GM19438 (cell line): ENCODE data around the gene NRG4.
"Not testable (repeated sequence)": the region's sequence is repeated elsewhere in the genome, so short reads cannot be mapped to it uniquely, and the experiment has no call there.

Experiments used
- ATAC-seq: cut with Tn5 transposase; IDR thresholded peaks from one replicate; pipeline ENCODE4 v1.9.1; 2021; ENCODE audit warnings: low read depth; ENCODE audit not compliant: unreplicated experiment

NRG4 gene, protein sequence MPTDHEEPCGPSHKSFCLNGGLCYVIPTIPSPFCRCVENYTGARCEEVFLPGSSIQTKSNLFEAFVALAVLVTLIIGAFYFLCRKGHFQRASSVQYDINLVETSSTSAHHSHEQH

DNA sequence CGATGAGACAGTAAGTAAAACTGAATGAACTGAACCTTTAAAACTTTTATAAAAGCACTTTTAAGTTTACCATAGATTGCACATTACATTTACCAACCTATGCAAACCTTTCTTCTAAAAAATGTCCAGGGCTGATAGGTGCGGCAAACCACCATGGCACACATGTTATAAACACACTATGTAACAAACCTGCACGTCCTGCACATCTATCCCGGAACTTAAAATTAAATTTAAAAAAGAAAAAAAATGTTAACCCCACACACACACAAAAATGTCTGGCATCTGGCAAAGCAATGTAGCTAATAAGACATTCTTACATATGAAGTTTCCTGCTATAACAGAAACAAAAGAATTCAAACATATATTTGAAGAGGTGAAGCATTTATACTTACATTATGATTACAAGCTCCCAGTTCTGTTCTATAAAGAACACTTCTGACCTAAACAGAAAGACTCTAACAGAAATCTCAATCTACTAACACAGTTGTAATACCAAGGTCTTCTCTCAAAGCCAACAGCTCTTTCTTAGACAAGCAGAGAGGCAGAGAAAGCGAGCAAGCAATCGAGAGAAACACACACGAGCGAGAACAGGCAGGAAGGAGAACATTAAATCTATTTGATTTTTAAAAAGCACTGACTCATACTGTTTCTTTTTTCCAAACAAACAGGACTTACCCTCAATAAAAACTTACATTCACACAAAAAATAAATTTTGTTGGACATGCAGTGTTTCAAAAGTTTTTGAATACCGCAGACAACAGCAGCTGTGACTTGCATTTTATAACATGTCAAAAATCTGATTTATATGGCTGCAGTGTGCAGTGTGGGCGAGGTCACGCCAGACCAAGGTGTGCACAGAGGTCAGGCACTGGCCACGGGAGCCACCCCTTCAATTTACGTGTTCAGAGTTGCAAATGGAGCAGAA, at the start of gene NRG4:
NRG4 (minus strand) TSS at position 798 of the 925 bp plus-strand sequence. CDS start 1,194 bp downstream, outside the sequence.
- no peak for ATAC-seq

DNA sequence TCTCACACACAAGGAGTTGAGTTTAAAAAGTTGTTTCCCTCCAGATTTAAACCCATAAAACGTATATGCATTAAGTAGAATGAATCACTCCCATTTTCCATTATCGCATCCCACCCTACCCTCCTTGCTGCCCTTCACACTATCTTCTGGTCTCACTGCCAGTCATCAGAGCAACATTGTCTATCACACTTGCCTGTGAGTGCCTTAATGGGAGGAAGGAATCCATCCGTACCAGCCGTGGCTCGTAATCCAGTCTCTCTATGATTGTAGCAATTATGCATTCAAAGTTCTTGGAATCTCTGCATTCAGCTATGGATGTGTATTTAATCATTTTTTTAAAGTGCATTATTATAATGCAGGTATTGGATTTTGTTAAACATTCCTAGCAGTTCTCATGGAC, 49.5 kb upstream of the NRG4 start:
- ATAC-seq = no peak

DNA sequence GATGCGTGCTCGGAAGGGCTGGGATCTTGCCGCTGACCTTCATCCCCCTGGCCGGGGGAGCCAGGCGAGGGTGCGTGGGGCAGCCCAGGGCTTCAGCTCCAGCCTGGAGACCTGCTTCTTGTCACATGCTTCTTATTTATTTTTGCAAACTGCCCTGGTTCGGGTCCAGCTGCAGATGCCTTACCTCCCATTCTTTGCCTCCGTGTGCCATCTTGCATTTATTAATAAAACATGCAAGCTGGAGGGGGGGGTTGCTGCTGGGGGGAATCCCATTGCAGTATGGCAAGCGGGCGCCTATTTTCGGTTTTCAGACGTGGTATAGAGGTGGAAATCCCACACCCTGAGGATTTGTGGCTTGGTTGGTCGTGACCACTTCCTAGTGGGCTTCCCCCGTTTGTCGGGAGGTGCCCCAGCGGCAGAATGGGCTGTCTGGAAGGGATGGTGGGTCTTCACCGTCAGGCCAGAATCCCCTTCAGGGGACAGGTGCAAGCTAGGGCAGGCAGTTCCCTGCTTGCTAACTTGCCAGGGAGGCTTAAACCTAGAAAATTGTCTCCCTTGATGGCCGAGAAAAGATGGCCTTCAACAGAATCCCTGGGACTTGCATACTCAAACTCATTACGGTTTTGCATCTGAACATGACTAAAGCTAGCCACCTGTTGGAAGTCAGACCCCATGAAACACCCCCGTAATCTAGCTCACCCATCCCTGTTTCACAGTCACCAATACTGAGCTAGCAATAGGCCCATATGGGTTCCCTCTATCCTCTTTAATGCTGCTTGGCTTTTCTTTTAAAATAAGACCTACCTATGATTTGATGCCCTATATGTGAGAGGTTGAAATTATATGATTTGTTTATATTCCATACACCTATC, 48.1 kb upstream of the NRG4 start:
- no peak for ATAC-seq

DNA sequence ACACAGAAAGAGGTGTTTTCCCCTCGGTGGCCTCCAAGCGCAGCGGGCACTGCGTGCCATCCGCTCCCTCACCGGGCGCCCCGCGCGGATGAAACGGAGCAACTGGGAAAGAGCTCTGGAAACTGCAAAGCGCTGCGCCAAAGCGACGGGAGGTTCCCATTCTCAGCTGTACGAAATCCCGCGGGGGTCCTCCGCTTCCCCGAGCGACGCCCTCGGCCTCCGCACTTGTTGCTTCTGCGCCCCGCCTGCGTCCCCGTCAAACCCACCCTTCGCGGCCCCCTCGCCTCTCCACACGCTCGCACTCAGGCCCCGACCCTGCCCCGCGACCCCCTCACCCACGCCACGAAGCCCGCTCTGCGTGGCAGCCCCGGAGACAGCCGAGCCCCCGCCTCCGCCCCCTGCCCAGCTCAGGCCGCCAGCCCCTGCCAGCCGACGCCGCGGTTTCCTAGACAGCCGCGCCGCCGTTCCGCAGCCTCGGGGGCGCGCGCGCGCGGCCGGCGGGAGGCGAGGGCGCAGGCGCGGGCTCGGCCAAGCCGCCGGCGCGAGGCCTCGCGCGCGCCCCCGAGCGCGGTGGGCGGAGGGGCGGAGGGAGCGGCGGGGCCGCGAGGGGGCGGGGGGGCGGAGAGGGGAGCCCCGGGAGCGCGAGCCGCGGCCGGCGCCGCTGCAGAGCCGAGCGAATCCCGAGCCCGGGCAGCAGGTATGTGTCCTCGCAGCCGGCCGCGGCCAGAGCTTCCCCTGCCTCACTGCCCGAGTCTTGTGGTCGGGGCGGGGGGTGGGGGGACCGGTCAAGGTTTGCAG, 47.3 kb upstream of the NRG4 start, which contains the start of gene TMEM266:
TMEM266 (plus strand) TSS at position 666 of the 798 bp plus-strand sequence. CDS start 74,279 bp downstream, outside the sequence.
- no peak for ATAC-seq

DNA sequence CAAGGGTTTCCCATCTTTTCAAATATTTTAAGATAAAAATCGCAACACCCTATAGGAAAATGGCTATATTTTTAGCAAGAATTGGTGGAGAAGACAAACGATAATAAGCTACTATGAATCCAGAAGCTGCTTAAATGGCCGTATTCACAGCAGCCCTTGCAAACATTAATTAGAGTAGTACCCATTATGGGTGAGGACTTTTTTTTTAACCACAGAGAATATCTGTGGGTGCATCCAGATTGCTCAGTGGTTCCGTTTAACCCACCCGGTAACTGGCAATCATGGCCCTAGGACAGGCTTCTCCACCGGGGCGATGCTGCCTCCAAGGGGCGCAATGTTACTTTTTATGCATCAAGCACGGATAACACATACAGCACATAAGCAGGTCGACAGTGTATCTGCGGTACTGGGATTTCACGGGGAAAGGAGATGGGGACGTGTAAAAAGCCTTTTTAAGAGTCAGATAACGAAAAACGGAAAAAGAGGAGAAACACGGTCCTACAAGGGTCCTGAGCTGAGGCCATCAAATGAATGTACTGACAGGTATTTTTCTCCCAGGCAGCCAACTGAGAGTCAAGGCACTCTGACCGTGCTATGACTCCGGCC, 46.6 kb upstream of the NRG4 start:
- no peak for ATAC-seq

DNA sequence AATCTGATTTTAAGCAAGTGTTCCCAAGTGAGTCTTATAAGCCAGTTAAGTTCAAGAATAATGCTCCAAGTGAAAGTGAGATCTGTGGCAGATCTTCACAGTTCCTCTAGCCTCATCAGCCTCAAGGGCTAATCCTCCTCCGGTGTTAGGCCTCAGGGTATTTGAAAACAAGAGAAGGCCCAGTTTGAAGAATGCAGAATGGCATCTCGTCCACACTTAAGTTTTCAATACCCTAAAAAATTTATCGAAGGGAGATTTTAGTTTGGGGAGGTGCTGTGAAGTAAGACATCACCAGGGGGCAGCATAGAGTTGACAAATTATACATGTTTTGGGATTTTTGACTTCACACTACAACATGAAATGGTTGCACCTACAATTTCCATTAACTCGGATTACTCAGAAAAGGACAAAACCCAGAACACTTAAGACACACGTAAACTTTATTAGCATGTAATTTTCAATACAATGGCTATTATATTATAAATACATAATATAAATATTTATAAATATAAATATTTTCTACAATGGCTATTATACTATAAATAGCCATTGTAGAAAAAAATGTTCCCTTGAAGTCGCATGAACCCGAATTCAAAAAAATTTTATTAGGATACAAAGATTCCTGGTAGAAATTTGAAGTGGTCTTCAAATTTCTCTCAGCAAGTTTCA, 45.2 kb upstream of the NRG4 start:
- ATAC-seq = no peak

DNA sequence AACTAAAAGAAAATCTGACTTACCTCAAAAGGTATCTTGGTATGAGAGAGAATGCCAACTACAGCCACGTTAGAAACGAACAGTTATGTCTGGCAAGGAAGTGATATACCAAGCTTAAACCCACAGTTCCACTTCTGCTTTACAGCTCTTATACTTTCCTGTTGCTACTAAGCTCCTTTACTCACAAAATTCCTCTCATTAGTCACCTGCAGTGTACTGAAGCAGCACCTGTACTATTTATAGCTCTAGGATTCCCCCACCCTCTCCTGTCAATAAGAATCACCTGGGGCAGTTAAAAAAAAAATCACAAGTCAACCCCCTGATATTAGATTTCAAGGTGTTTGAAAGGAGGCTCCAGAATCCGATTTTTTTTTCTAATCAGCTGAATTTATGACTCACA, 44.7 kb upstream of the NRG4 start:
- ATAC-seq = no peak

DNA sequence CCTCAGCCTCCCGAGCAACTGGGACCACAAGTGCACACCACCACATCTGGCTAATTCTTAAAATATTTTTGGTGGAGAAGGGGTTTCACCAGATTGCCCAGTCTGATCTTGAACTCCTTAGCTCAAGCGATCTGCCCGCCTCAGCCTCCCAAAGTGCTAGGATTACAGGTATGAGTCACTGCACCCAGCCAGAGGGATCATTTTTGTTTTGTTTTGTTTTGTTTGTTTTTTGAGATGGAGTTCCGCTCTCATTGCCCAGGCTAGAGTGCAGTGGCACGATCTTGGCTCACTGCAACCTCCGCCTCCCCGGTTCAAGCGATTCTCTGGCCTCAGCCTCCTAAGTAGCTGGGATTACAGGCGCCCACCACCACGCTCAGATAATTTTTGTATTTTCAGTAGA, 42.0 kb upstream of the NRG4 start:
- ATAC-seq = not testable (repeated sequence)

DNA sequence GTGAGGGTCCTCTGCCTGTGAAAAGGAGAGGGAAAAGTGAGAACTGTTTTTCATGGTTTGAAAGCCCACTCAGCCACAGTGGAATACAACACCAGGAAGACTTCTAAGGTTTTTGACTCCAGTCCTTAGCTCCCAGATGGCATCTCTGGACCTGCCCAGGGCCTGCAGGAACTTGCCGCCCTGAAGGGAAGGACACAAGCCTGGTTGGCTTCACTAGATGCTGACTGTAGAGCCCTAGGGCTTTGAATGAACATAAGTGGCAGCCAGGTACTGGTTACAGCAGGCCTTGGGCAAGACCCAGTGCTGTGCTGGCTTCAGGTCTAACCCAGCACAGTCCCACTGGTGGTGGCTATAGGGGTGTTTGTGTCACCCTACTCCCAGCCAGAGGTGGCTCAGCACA, 26.3 kb upstream of the NRG4 start:
- no peak for ATAC-seq

DNA sequence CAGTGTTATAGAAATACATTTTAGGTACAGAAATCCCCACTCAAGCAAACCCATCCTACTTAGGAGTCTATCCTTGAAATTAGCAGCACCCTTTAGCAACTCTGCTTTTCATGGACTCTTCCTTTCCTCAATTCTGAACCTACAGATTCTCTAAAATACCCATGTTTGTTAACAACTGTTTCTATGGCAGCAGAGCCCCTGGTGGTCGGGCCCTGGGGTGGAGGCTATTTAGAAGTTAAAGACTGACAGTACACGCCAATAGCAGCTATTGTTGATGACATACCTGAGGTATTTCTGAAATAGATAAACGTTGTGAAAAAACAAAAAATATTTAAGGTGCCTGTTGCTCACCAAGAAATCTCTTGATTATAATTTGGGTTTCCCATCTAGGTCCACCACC, 23.4 kb upstream of the NRG4 start:
- ATAC-seq = no peak

DNA sequence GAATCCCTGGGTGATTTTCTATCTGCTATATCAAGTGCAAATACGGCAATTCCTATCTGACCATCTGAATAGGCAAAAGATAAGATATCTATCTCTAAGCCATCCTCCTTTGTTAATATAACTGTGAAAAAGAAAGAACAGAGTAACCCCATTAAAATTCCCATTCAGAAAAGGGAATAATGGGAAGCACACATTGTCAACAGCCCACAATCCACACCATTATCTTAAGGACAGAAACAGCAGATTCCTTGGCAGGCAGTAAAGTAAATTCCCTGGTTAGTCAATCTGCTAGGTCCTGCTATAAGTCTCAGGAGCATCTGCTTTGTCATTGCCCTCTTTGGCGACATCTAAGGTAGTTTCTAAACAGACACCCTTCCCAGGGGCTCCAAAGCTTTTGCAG, 21.9 kb upstream of the NRG4 start:
- ATAC-seq = no peak

DNA sequence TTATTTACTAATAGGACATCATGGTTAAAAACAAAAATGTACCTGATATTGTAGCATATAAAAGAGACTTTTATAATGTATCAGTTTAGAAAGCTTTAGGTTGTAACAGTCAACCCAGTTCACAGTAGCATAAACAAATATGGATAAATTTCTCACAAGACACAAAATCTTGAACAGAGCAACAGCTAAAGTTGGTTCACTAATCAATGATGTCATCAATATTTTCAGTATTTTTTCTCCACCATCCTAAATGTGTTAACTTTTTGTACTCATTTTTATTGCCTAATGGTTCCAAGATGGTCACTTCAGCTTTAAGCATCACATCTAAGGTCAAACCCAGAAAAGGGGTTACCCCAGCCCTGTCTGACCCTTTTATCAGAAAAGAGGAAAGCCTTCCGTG, 21.2 kb upstream of the NRG4 start:
- no peak for ATAC-seq

DNA sequence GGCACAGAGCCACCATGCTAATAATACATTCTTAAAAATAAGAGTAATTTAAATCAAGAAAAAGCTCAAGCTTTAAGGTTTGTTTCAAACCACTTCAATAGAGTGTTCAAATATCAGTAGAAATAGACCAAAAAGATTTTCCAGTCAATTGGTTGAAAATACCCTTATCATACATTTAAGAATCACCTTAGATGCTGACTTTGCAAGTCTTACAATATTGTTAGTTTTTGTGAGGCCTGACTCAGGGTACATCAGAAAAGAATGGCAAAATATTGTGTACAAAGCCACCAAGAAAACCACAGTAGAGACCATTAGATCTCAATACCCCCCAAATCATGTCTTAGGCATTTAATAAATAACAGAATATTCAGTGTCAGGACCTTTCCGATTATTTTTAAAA, 19.8 kb upstream of the NRG4 start:
- ATAC-seq = no peak

DNA sequence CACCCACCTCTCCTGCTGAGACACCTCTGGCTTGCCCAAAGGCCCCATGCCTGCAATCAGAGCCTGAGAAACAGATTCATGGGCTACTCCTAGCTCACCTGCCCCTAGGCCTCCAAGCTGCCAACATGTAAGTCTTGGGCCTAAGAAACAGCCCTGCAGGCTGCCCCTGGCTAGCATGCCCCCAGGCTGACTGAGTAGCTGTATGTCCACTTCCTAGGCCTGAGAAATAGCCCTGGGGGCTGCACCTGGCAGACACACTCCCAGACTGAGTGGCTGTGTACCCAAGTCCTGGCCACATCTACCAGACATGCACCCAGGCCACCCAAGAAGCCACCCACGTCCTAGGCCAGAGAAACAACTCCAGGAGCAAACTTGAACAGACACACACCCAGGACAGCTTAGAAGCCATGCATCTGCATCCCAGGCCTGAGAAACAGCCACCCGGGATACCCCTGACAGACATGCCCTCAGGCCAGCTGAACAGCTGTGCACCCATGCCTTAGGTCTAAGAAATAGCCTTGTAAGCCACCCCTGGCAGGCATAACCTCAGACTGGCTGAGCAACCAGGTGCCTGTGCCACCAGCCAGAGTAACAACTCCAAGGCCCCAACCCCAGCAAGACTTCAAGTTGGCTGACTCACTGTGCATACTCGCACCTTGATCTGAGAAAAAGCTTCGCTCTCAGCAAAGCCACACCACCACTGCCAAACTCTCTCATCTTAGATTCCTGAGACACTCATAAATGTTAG, 12.0 kb upstream of the NRG4 start:
- no peak for ATAC-seq

DNA sequence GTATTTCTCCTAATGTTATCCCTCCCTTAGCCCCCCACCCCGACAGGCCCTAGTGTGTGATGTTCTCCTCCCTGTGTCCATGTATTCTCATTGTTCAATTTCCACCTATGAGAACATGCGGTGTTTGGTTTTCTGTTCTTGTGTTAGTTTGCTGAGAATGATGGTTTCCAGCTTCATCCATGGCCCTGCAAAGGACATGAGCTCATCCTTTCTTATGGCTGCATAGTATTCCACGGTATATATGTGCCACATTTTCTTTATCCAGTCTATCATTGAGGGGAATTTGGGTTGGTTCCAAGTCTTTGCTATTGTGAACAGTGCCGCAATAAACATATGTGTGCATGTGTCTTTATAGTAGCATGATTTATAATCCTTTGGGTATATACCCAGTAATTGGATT, 1.2 kb upstream of the NRG4 start:
- ATAC-seq = not testable (repeated sequence)

DNA sequence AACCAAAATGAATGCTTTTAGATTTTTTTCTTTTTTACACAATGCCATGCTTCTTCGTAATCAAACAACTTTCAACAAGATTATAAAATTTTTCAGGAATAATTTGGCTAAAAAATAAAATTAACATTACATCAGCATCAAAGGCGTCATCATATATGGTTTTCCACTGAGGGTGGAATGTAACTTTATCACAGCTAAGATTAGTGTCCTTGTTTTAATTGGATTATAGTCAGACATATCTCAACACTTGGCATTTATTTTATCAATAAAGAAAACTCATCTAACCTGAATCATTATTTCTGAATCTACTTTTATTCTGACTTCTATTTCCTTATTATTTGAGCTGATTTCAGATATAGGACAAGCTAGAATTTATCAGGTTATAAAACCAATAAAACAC, 1.6 kb downstream of the NRG4 start:
- no peak for ATAC-seq

DNA sequence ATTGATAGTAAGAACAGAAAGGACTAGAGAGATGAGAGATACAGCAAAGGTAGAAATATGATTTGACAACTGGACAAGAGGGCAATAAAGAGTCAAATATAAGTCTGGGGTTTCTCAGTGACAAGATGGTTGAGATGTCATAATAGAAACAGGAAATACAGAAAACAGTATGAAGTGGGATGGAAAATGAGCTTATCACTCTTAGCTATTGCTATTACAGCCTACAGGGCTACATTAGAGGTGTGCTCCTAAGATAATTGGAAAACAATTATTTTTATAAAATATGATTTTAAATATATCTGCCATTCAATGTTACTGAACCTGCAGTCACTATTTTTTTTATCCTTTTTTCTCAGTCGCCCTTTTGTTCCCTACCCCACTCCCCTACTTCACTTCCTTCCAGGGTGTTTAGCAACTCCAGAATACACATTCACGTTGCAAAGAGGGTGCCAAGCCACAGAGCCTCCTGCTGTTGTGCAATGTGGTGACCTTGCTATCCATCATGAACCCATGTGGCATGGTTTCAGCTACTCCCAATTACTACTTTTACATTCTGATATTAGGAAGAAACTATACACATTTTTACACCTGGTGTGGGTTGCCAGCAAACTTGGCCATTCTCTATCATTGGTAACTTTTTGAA, 6.0 kb downstream of the NRG4 start:
- ATAC-seq = no peak

DNA sequence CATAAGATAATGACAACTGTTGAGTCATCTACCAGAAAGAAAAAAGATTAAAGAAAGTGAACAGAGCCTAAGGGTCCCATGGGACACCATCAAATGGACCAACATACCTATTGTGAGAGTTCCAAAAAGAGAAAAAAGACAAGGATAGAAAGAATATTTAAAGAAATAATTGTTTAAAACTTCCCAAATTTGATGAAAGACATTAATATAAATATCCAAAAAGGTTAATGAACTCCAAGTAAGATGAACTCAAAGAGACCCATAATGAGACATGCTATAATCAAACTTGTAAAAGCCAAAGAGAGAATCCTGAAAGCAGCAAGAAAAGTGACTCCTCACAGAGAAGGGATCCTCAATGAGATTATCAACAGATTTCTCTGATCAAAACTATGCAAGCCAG, 8.9 kb downstream of the NRG4 start:
- ATAC-seq = no peak
